HuH-7.5 (cell line): ENCODE results near the gene CARS1.
"Not testable (repeated sequence)": the region's sequence is repeated elsewhere in the genome, so short reads cannot be mapped to it uniquely, and the experiment has no call there.

ENCODE experiments used
- DNase-seq: peaks from one replicate; pipeline ENCODE4 v3.0.0; 2011; ENCODE audit warnings: low spot score

Gene CARS1

DNA sequence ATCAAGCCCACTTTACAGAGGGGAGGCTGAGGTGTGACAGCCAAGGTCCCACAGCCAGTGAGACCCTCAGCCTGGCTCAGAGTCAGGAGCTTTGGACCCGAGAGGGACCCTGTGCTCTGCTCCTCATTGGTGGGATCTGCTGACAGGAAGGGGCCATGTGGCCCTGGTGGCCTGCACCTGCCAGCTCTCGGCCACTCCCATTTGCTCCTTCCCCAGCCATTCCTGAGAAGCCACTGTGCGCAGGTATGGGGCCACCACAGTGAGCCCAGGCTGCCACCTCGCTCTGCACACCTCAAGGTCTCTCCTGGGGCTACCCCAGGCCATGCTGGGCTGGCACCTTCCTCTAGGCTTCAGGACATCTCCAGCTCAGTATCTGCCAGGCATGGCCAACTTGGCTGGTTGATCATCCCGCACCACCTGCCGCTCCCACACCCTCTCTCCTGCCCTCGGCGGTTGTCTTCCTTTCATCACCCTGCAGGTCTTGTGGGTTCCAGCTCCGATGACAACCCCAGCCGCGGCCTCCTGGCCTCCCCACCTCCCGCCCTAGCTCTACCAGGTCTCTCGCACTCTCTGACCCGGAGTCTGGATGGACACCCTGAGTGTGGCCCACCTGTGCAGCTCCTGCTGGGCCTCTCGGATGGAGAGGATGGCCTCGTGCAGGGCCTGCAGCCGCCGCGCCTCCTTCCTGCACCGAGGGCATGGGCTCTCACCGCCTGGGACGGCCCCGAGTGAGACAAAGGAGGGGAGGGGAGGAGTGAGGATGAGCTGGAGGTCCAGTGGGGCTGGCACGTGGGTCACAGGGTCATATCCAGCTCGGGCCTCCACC, 32.2 kb upstream of the CARS1 start:
- no peak for DNase-seq

DNA sequence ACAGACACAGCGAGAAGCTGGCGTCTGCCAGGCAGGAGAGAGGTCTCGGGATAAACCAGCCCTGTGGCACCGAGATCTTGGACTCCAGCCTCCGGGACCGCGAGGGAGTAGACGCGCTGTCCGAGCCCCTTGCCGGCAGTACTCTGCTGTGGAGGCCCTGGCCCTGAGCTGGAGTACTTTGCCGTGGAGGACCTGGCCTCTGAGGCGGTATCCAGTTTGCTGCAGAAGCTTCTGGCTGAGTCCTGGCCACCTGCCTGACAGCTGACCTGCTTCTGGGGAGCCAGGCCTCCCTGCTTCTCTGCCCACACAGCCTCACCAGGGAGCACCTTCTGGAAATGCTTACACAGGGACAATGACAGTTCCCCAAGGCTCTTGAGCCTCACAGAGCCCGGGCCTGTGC, 31.6 kb upstream of the CARS1 start:
- no peak for DNase-seq

- no peak for DNase-seq
Measured at GRCh38 chr11:3087821-3088800, 30.9 kb upstream of the CARS1 start.

DNA sequence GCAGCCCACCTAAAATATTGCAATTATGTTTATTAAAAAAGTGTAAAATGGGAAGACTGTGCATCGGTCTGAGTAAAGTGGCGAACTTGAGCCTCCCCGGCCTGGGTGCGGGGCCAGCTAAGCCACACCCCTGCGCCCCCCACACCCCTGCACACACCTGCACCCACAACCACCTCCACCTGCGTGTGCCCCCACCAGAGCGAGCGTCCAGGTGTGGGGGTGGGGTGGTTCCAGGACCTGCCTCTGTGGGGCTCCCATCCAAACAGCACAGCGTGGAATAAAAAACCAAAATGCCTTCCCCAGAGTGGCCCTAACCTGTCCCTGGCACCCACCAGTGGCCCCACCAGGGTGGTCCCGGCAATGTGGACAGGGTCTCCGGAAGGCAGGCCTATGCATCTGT, 30.1 kb upstream of the CARS1 start:
- no peak for DNase-seq

DNA sequence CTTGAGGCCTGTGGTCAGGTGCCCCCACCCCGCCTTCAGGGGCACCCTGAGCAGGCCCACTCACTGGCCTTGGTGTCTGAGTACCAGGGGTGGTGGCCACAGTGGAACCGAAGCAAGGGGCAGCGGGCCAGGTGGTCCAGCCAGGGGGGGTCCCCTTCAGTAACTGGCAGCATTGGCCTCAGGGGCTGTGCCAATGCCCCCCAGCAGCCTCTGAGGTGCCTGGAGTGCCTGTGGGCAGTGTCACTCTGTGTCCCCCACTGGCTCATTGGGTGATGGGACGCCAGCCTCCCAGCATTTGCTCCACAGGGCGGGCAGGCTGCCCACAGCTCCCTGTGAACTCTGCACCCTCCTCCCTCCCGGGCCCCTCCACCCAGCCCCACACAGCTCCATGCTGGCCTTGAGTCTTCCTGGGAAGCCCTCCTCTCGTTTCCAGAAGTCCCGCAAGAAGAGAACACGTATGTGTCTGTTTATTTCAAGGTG, 29.5 kb upstream of the CARS1 start:
- DNase-seq: no peak

GRCh38 chr11:3086114-3086513, 28.9 kb upstream of the CARS1 start:
- no peak for DNase-seq

GRCh38 chr11:3085052-3085451, 27.8 kb upstream of the CARS1 start:
- DNase-seq: no peak

- DNase-seq: no peak
Measured at GRCh38 chr11:3083321-3083720, 26.1 kb upstream of the CARS1 start.

- no peak for DNase-seq
Measured at GRCh38 chr11:3081386-3081751, 24.1 kb upstream of the CARS1 start.

DNA sequence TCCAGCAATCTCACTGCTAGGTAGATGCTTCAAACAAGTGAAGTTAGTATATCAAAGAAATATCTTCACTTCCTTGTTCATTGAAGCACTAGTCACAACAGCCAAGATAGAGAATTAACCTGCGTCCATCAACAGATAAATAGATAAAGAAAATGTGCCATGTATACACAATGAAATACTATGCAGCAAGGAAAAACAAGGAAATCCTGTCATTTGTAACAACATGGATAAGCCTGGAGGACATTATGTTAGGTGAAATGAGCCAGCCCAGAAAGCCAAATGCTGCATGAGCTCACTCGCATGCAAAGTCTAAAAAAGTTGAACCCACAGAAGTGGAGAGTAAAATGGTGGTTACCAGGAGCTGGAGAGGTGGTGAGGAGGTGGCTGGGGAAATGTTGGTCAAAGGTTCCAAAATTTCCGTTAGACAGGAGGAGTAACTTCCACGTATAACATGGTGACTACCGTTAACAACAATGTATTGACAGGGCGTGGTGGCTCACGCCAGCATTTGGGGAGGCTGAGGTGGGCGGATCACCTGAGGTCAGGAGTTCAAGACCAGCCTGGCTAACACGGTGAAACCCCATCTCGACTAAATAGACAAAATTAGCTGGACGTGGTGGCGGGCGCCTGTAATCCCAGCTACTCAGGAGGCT, 23.6 kb upstream of the CARS1 start:
- DNase-seq: no peak

DNA sequence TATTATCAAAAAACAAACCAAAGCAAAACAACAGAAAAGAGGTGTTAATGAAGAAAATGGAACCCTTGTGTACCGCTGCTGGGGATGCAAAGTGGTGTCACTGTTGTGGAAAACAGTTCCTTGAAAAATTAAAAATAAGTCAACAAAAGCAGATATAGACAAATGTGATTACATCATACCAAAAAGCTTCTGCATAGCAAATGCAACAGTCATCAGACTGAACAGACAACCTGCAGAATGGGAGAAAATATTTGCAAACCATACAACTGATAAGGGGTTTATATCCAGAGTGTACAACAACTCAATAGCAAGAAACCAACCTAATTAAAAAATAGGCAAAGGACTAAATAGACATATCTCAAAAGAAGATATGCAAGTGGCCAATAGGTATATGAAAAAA, 22.9 kb upstream of the CARS1 start:
- no peak for DNase-seq

- no peak for DNase-seq
Measured at GRCh38 chr11:3077846-3078440, 20.7 kb upstream of the CARS1 start.

- no peak for DNase-seq
Measured at GRCh38 chr11:3077189-3077836, 20.1 kb upstream of the CARS1 start.

GRCh38 chr11:3074912-3075589, 17.8 kb upstream of the CARS1 start:
- no peak for DNase-seq

GRCh38 chr11:3073029-3073435, 15.8 kb upstream of the CARS1 start:
- DNase-seq: no peak

GRCh38 chr11:3069425-3069824, 12.2 kb upstream of the CARS1 start:
- DNase-seq: no peak

- not testable (repeated sequence) for DNase-seq
Measured at GRCh38 chr11:3066308-3066707, 9.1 kb upstream of the CARS1 start.

GRCh38 chr11:3064709-3065108, 7.5 kb upstream of the CARS1 start:
- DNase-seq: not testable (repeated sequence)

DNA sequence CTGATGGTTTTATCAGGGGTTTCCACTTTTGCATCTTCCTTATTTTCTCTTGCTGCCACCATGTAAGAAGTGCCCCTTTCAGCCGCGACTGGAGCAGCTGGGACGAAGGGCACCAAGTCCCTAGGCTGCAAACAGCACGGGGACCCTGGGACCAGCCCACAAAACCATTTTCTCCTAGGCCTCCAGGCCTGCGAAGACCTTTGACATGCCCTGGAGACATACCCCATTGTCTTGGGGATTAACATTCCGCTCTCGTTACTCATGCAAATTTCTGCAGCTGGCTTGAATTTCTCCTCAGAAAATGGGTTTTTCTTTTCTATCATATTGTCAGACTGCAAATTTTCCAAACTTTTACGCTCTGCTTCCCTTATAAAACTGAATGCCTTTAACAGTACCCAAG, 6.7 kb upstream of the CARS1 start:
- DNase-seq: not testable (repeated sequence)

- DNase-seq: not testable (repeated sequence)
Measured at GRCh38 chr11:3063432-3063831, 6.2 kb upstream of the CARS1 start.
